Astrocyte (in vitro differentiated cells and primary cell): ENCODE measurements around the gene LAMB4. TPM values are rescaled to one million over a fixed set of nuclear protein-coding genes. Genes with fewer than 3 reads are reported as not detected.
A peak's percentile ranks its signal among the peaks of the same experiment; 100 is the strongest.

ENCODE experiments used
- DNase-seq: peaks from one replicate; pipeline ENCODE4 v3.0.0-alpha.2; 2010; ENCODE audit warnings: low read depth
- FAIRE-seq: peaks from 2 replicates; lab custom pipeline; 2011; peaks lifted over from hg19 to GRCh38; lab: Jason Lieb, UNC
- H2AFZ ChIP-seq: 2 replicates; pipeline ENCODE4 v1.6.0; 2012; ENCODE audit warnings: low read depth, low read length, inconsistent platforms
- H3K27ac ChIP-seq: 2 replicates; pipeline ENCODE4 v1.5.1; 2011; ENCODE audit warnings: low read depth, low read length, inconsistent platforms
- H3K27me3 ChIP-seq: 2 replicates; pipeline ENCODE4 v1.6.0; 2011; ENCODE audit warnings: low read length, inconsistent platforms; ENCODE audit not compliant: insufficient read depth
- H3K36me3 ChIP-seq: 2 replicates; pipeline ENCODE4 v1.5.1; 2011; ENCODE audit warnings: low read length, inconsistent platforms; ENCODE audit not compliant: insufficient read depth
- H3K4me1 ChIP-seq: 2 replicates; pipeline ENCODE4 v1.5.1; 2011; ENCODE audit warnings: low read length, inconsistent platforms; ENCODE audit not compliant: insufficient read depth
- H3K4me2 ChIP-seq: 2 replicates; pipeline ENCODE4 v1.6.0; 2012; ENCODE audit warnings: low read length, inconsistent platforms
- H3K4me3 ChIP-seq: 2 replicates; pipeline ENCODE4 v1.5.1; 2011; ENCODE audit warnings: low read depth, mild to moderate bottlenecking, low read length, inconsistent platforms; ENCODE audit not compliant: insufficient read depth
- H3K79me2 ChIP-seq: 2 replicates; pipeline ENCODE4 v1.6.0; 2012; ENCODE audit warnings: mild to moderate bottlenecking, low read length, inconsistent platforms; ENCODE audit not compliant: insufficient read depth
- H3K9ac ChIP-seq: 2 replicates; pipeline ENCODE4 v1.6.0; 2012; ENCODE audit warnings: mild to moderate bottlenecking, low read length, inconsistent platforms
- H3K9me3 ChIP-seq: 2 replicates; pipeline ENCODE4 v1.5.1; 2012; ENCODE audit warnings: low read depth, mild to moderate bottlenecking, low read length, inconsistent platforms; ENCODE audit not compliant: insufficient read depth
- H4K20me1 ChIP-seq: 2 replicates; pipeline ENCODE4 v1.6.0; 2012; ENCODE audit warnings: low read length, inconsistent platforms; ENCODE audit not compliant: insufficient read depth
- H3K27ac Mint-ChIP-seq: one replicate; pipeline ENCODE4 v1.8.0; 2021; ENCODE audit warnings: mild to moderate bottlenecking, mixed read lengths; ENCODE audit not compliant: unreplicated experiment
- H3K27me3 Mint-ChIP-seq: one replicate; pipeline ENCODE4 v1.8.0; 2021; ENCODE audit warnings: low read depth, mixed read lengths; ENCODE audit not compliant: unreplicated experiment
- H3K36me3 Mint-ChIP-seq: one replicate; pipeline ENCODE4 v1.8.0; 2021; ENCODE audit warnings: low read depth, mixed read lengths; ENCODE audit not compliant: unreplicated experiment
- H3K4me1 Mint-ChIP-seq: one replicate; pipeline ENCODE4 v1.8.0; 2021; ENCODE audit warnings: low read depth, mixed read lengths; ENCODE audit not compliant: unreplicated experiment
- H3K4me3 Mint-ChIP-seq: one replicate; pipeline ENCODE4 v1.8.0; 2021; ENCODE audit warnings: mild to moderate bottlenecking, moderate library complexity, mixed read lengths; ENCODE audit not compliant: unreplicated experiment
- H3K9me3 Mint-ChIP-seq: one replicate; pipeline ENCODE4 v1.8.0; 2021; ENCODE audit warnings: mild to moderate bottlenecking, mixed read lengths; ENCODE audit not compliant: unreplicated experiment
- EZH2 ChIP-seq: IDR thresholded peaks from 2 replicates; pipeline ENCODE4 v1.6.1; 2012; ENCODE audit warnings: mild to moderate bottlenecking, low read length, inconsistent platforms; ENCODE audit not compliant: insufficient read depth
- total RNA-seq: library from RNA; stranded (reverse); gene quantifications from 2 replicates; pipeline ENCODE4 v1.2.1, GENCODE V29; 2021
- TF ChIP-seq, protein P1 (sequence below): IDR thresholded peaks from 2 replicates; pipeline ENCODE4 v1.5.1; 2011; ENCODE audit warnings: low read depth, mild to moderate bottlenecking, inconsistent platforms, low read length, moderate library complexity; ENCODE audit not compliant: insufficient read depth

LAMB4 gene
- total RNA-seq, 1 donor from 2014 or later, result 0.16 TPM

DNA sequence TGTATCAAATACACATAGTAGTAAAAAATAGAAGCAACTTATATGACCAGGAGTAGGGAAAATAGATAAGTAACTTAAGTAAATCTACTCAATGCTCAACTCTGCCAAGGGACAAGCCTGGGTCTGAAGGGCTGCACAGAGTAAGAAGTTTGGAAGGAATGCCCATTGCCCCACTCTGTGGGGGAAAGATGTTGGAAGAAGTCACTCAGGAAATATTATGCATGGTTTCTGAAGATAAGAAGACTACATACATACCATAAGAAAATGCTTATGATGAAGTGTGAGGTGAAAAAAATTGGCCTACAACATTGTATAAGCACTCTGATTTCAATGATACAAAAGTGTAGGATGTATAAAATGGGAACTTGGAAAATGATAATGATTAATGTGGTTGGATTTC, 54.0 kb downstream of the LAMB4 start:
- H4K20me1 ChIP-seq, result no peaks in the 10 kb centered on the region
- no peak overlapping the region for H3K4me2 ChIP-seq
- FAIRE-seq (no peak), DNase-seq (no peak)
- no peaks in the 10 kb centered on the region for H3K36me3 ChIP-seq
- Mint-ChIP-seq H3K36me3 (no peaks in the 10 kb centered on the region), H3K4me1 (peaks cover 27% of the 10 kb centered on the region), H3K27me3 (peaks cover under 1% of the 10 kb centered on the region), H3K4me3 (no peak overlapping the region), H3K27ac (peak overlapping the region; percentile 54), H3K9me3 (peaks cover 2% of the 10 kb centered on the region)
- H3K27ac ChIP-seq, result no peak overlapping the region
- no peak overlapping the region for H3K9ac ChIP-seq
- H3K9me3 ChIP-seq, result no peaks in the 10 kb centered on the region
- H3K79me2 ChIP-seq, result no peaks in the 10 kb centered on the region
- peaks cover 30% of the 10 kb centered on the region for H3K4me1 ChIP-seq
- H3K27me3 ChIP-seq, result no peaks in the 10 kb centered on the region
- H3K4me3 ChIP-seq, result no peak overlapping the region
- no peak for TF ChIP-seq EZH2
- TF ChIP-seq, protein P1, sequence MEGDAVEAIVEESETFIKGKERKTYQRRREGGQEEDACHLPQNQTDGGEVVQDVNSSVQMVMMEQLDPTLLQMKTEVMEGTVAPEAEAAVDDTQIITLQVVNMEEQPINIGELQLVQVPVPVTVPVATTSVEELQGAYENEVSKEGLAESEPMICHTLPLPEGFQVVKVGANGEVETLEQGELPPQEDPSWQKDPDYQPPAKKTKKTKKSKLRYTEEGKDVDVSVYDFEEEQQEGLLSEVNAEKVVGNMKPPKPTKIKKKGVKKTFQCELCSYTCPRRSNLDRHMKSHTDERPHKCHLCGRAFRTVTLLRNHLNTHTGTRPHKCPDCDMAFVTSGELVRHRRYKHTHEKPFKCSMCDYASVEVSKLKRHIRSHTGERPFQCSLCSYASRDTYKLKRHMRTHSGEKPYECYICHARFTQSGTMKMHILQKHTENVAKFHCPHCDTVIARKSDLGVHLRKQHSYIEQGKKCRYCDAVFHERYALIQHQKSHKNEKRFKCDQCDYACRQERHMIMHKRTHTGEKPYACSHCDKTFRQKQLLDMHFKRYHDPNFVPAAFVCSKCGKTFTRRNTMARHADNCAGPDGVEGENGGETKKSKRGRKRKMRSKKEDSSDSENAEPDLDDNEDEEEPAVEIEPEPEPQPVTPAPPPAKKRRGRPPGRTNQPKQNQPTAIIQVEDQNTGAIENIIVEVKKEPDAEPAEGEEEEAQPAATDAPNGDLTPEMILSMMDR, result no peak
- H2AFZ ChIP-seq, result no peak overlapping the region

DNA sequence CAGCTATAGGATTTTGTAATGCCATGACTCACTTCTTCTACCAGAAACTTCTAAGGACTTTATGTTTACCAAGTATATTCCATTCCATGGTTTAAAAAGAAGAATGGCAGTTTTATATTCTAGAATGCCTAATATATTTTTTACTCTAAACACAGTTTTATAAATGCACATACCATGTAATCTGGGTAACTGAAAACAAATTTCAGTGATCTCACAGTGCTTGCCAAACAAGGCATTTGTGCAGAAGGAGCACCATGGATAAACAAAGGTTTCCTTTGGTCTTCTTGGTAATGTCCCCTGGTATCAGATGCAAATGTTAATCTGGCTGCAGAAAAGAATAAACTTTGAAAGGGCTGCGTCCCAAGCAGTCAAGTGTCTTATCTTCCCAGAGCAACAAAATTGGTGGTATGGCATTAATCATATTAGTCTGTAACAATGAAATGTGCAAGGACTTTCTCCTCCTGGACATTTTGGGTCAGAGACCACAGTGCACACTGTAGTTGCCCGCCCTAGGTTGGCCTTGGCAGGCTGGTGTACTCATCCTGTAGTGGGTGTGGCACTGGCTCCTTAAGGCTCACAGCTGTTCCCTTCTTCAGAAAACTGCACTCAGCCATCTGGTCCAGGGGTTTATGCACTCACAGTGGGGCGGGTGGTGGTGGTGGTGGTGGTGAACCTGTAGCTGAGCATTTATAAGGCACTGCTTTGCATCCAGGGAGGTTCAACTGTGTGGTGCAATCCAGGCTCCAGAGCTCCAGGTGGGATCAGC, 56.7 kb downstream of the LAMB4 start:
- no peak overlapping the region for H3K9ac ChIP-seq
- H3K27ac Mint-ChIP-seq, result no peak overlapping the region
- no peaks in the 10 kb centered on the region for H3K79me2 ChIP-seq
- H4K20me1 ChIP-seq, result no peaks in the 10 kb centered on the region
- TF ChIP-seq EZH2, result no peak
- TF ChIP-seq, protein P1, result no peak
- H3K27ac ChIP-seq, result no peak overlapping the region
- no peak overlapping the region for H2AFZ ChIP-seq
- no peak overlapping the region for H3K4me2 ChIP-seq
- peaks cover 2% of the 10 kb centered on the region for H3K9me3 Mint-ChIP-seq
- H3K27me3 ChIP-seq, result no peaks in the 10 kb centered on the region
- peaks cover 5% of the 10 kb centered on the region for H3K27me3 Mint-ChIP-seq
- H3K4me1 Mint-ChIP-seq, result peaks cover 8% of the 10 kb centered on the region
- H3K36me3 ChIP-seq, result no peaks in the 10 kb centered on the region
- H3K4me3 ChIP-seq, result no peak overlapping the region
- no peak for DNase-seq
- H3K4me3 Mint-ChIP-seq, result no peak overlapping the region
- H3K9me3 ChIP-seq, result no peaks in the 10 kb centered on the region
- H3K4me1 ChIP-seq, result peaks cover 10% of the 10 kb centered on the region
- H3K36me3 Mint-ChIP-seq, result no peaks in the 10 kb centered on the region
- no peak for FAIRE-seq

DNA sequence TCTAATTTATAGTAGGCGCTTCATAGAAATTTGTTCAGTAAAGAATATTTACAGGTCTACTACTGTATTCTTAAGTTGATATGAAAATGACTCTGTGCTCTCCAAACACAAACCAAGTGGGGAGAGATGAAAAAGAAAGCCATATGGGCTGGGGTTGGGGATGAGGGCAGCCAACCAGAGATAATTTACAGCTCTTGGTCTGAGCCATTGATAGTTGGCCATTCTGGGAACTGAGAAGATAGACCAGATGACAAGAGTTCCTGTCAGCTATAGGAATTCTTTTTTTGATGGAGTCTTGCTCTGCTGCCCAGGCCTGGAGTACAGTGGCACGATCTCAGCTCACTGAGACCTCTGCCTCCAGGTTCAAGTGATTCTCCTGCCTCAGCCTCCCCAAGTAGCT, 57.4 kb downstream of the LAMB4 start:
- DNase-seq, result no peak
- Histone ChIP-seq H3K36me3 (no peaks in the 10 kb centered on the region), H4K20me1 (no peaks in the 10 kb centered on the region), H3K9ac (no peak overlapping the region), H3K4me2 (no peak overlapping the region), H3K79me2 (no peaks in the 10 kb centered on the region), H3K27me3 (no peaks in the 10 kb centered on the region), H3K4me3 (no peak overlapping the region), H3K9me3 (no peaks in the 10 kb centered on the region), H2AFZ (no peak overlapping the region), H3K4me1 (peaks cover 3% of the 10 kb centered on the region), H3K27ac (no peak overlapping the region)
- Mint-ChIP-seq H3K27ac (no peak overlapping the region), H3K4me1 (peaks cover 2% of the 10 kb centered on the region), H3K27me3 (peaks cover 5% of the 10 kb centered on the region), H3K36me3 (no peaks in the 10 kb centered on the region), H3K9me3 (peaks cover 2% of the 10 kb centered on the region), H3K4me3 (no peak overlapping the region)
- TF ChIP-seq EZH2, result no peak
- TF ChIP-seq, protein P1, result no peak
- FAIRE-seq, result no peak
